Pancreas (tissue), 10 donors: ENCODE data around the gene CAMK2G. TPM values are rescaled to one million over a fixed set of nuclear protein-coding genes. Genes with fewer than 3 reads are reported as not detected.
A peak's percentile ranks its signal among the peaks of the same experiment; 100 is the strongest.

ENCODE experiments used
- ATAC-seq, 4 donors: fragments of 200-7000 bp; cut with Tn5 transposase; one replicate each; pipeline versions ENCODE4 v1.8.0 to v1.9.1; 2020; ENCODE audit warnings: mild to moderate bottlenecking in 4 of 4, moderate library complexity in 4 of 4
- DNase-seq, 6 donors: peaks; one replicate each; pipeline ENCODE4 v3.0.0-alpha.2; 2020
- FAIRE-seq: peaks from 2 replicates; lab custom pipeline; 2012; peaks lifted over from hg19 to GRCh38; lab: Jason Lieb, UNC
- H3K27ac ChIP-seq, 4 donors: fragments of 200-600 bp; sonication (generic); 1 replicate in 3 of 4; 2 replicates in 1 of 4; pipeline versions ENCODE4 v1.5.0 to v1.8.0; 2020
- H3K27me3 ChIP-seq, 4 donors: fragments of 200-600 bp; one replicate each; pipeline ENCODE4 v1.8.0; 2021
- H3K36me3 ChIP-seq, 3 donors: fragments of 200-600 bp; sonication (generic) in 1 of 3; one replicate each; pipeline versions ENCODE4 v1.5.0 to v1.8.0; 2020 to 2021
- H3K4me1 ChIP-seq, 3 donors: fragments of 200-600 bp; one replicate each; pipeline ENCODE4 v1.8.0; 2021
- H3K4me3 ChIP-seq, 4 donors: fragments of 200-600 bp; sonication (generic) in 2 of 4; one replicate each; pipeline versions ENCODE4 v1.5.0 to v1.8.0; 2020 to 2021
- H3K9me3 ChIP-seq, 4 donors: fragments of 200-600 bp; one replicate each; pipeline ENCODE4 v1.8.0; 2021
- WGBS, 2 donors: extraction: QIAGEN DNeasy Blood & Tissue Kit; methylation state at CpG; one replicate each; pipeline ENCODE4 v1.1.7; 2013; 5-methylcytosine and 5-hydroxymethylcytosine counted together
- intact Hi-C, 3 donors: fragments of 100-400 bp; cut with DNase I; formaldehyde crosslinking; loops; one replicate each; pipeline versions ENCODE4 v1.11.1 to v1.14.2; 2022
- polyA plus RNA-seq, 2 donors: library from polyadenylated mRNA; stranded (reverse); fragments of 200-250 nt; gene quantifications; one replicate each; pipeline ENCODE4 v1.2.3, GENCODE V29; 2013
- total RNA-seq, 6 donors: library from RNA; stranded (reverse); fragmentation: NEBNext Ultra II Directional in 4 of 6; extraction: Animal tissue kit (Norgen Biotek cat#: 25700) in 4 of 6; gene quantifications; one replicate each; pipeline versions ENCODE4 v1.2.1 to v1.2.4, GENCODE V29; 2021 to 2023
- TF ChIP-seq, protein P1 (sequence below), 4 donors: fragments of 200-600 bp; sonication (generic) in 3 of 4; IDR thresholded peaks; one replicate each; pipeline versions ENCODE4 v1.5.0 to v1.8.0; 2021; ENCODE audit warnings: antibody characterized with exemption in 4 of 4
- donor health status: healthy with polysubstance abuse.
- donor health status: DM: no; HTN: no; CAD: no; lungs with moderate emphysema.
- donor health status: DM: no; HTN: no; CAD: no.
- donor health status: control.
- donor health status: control.
- donor health status: Bipolar disorder and iron deficiency.
- donor health status: DM: yes; HTN: yes; CAD: no.
- donor health status: DM: no; HTN: no; CAD: no.
- donor health status: DM: no; HTN: no; CAD: no.
- donor health status: DM: yes; HTN: yes; CAD: no.

Gene CAMK2G
- total and polyA plus RNA-seq, 8 donors = 5.3 to 18.4 (median 8.3) TPM

DNA sequence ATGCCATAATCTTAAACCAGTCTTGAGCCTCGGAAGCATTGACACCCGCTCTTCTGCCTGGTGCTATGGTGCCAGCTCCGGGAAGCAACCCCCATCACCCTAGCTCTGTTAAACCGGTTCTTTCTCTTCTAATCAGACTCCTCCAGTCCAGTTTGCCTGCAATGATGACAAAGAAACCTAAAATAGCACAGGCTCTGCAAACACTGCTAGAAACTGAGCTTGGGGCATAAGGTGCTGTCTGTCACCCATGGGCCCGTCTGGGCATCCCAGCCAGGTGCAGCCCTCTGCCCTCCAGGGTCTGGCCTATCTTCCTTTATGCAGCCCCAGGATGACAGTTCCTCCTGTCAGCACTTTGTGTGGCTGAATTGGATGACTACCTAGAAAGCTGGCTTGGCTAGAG lies 14.2 kb upstream of the CAMK2G start:
- WGBS, 2 donors = 14 to 20% methylated on average over 5 of the region's 5 CpGs
- no peaks in the 10 kb centered on the region for H3K36me3 ChIP-seq
- H3K27ac ChIP-seq = peak overlapping the region in 2 of 4 donors; percentile 65
- peaks cover 20 to 31% (median 29%) of the 10 kb centered on the region in 3 donors for H3K4me1 ChIP-seq
- H3K4me3 ChIP-seq = no peak overlapping the region
- TF ChIP-seq, protein P1, sequence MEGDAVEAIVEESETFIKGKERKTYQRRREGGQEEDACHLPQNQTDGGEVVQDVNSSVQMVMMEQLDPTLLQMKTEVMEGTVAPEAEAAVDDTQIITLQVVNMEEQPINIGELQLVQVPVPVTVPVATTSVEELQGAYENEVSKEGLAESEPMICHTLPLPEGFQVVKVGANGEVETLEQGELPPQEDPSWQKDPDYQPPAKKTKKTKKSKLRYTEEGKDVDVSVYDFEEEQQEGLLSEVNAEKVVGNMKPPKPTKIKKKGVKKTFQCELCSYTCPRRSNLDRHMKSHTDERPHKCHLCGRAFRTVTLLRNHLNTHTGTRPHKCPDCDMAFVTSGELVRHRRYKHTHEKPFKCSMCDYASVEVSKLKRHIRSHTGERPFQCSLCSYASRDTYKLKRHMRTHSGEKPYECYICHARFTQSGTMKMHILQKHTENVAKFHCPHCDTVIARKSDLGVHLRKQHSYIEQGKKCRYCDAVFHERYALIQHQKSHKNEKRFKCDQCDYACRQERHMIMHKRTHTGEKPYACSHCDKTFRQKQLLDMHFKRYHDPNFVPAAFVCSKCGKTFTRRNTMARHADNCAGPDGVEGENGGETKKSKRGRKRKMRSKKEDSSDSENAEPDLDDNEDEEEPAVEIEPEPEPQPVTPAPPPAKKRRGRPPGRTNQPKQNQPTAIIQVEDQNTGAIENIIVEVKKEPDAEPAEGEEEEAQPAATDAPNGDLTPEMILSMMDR (IDR thresholded peaks at IDR 0.05) = no peak
- FAIRE-seq = no peak
- peak; percentile 64 to 71 (median 66) for ATAC-seq
- peak in 1 of 6 donors; percentile 25 for DNase-seq
- no peaks in the 10 kb centered on the region for H3K9me3 ChIP-seq
- no peaks in the 10 kb centered on the region for H3K27me3 ChIP-seq
- intact Hi-C loops = loop anchor here in 1 of 3 donors (10.0 kb wide), 2 partner anchors 56 to 186 kb away; no protein-coding TSS in a partner anchor

DNA sequence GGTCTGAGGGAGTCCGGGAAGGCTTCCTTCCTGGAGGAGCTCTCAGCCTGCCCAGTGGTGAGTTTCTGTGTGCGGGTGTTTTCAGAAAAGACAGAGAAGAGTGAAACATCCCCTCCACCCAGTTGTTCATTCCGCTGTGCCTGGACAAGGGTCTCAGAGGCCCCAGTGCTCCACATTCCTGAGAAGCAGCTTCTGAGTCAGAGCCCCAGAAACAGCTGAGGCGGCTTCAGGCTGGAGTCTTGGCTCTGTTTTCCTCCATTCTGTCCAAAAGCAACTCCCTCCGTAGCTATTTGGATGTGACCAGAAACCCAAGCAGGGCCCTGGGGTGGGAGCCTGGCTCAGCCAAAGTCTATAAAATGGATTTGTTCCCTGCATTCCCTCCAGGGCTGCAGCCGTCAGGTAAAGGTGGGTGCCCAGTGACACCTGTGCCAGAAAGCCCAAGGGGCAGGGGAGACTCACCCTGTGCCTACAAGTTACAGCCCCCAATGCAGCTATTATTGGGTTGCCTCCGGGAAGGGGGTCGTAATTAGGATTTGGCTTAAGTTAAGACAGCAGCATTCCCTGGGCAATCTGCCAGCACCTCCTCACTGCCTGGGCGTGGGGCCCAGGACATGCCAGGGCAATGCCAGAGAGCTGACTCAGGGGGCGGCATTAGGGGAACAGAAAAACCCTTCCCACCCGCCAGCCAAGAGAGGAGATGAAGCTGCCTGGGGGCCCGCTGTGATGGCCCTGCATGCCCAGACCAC lies 13.1 kb upstream of the CAMK2G start:
- intact Hi-C loops = loop anchor here in 1 of 3 donors (10.0 kb wide), 2 partner anchors 57 to 187 kb away; no protein-coding TSS in a partner anchor
- Histone ChIP-seq H3K27ac (peak overlapping the region; percentile 43 to 65 (median 54)), H3K27me3 (no peaks in the 10 kb centered on the region), H3K4me3 (no peak overlapping the region), H3K4me1 (peaks cover 20 to 31% (median 29%) of the 10 kb centered on the region in 3 donors), H3K9me3 (no peaks in the 10 kb centered on the region), H3K36me3 (no peaks in the 10 kb centered on the region)
- ATAC-seq = peak; percentile 61 to 73 (median 66)
- TF ChIP-seq, protein P1 (IDR thresholded peaks at IDR 0.05) = no peak
- FAIRE-seq = no peak
- WGBS, 2 donors = 35 to 44% methylated on average over 12 of the region's 12 CpGs
- peak; percentile 56 to 87 (median 80) for DNase-seq

- peaks cover 20 to 31% (median 29%) of the 10 kb centered on the region in 3 donors for H3K4me1 ChIP-seq
- H3K27ac ChIP-seq = peak overlapping the region; percentile 43 to 65 (median 54)
- H3K4me3 ChIP-seq = no peak overlapping the region
- intact Hi-C loops = loop anchor here in 1 of 3 donors (10.0 kb wide), 2 partner anchors 58 to 188 kb away; no protein-coding TSS in a partner anchor
- WGBS, 2 donors = 12 to 19% methylated on average over 4 of the region's 4 CpGs
- no peaks in the 10 kb centered on the region for H3K27me3 ChIP-seq
- TF ChIP-seq, protein P1 (IDR thresholded peaks at IDR 0.05) = no peak
- no peak for DNase-seq
- peak in 1 of 4 donors; percentile 13 for ATAC-seq
- no peaks in the 10 kb centered on the region for H3K9me3 ChIP-seq
- H3K36me3 ChIP-seq = no peaks in the 10 kb centered on the region
- no peak for FAIRE-seq
Observed at GRCh38 chr10:73886661-73887293, 12.4 kb upstream of the CAMK2G start.

DNA sequence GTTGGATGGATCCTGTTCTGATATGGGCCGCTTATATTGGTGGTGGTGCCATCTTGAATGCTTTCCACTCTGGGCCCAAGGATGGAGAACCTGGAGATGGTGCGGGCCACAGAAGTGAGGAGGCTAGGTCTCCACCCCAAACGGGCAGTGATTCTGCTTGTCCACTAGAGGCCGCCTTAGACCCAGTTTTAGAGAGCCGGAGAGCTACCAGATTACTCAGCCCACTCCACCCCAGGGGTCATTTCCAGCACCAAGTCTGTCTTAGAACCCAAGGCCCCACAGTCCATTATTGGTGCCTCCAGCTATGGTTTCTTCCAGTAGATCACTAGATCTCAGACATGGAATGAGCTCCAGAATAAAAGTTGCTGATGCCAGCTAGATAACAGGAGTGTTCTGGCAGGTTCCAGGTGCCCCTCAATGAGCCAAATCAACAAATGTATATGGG lies 11.8 kb upstream of the CAMK2G start:
- 1 to 5% methylated on average over 5 of the region's 5 CpGs for WGBS, 2 donors
- FAIRE-seq (no peak), DNase-seq (peak in 5 of 6 donors; percentile 59 to 77 (median 65)), ATAC-seq (peak; percentile 76 to 88 (median 86))
- TF ChIP-seq, protein P1 (IDR thresholded peaks at IDR 0.05) = peak; percentile 46 to 88 (median 73)
- intact Hi-C loops = loop anchor here in 1 of 3 donors (10.0 kb wide), 2 partner anchors 59 to 189 kb away; no protein-coding TSS in a partner anchor
- Histone ChIP-seq H3K9me3 (no peaks in the 10 kb centered on the region), H3K36me3 (no peaks in the 10 kb centered on the region), H3K27ac (peak overlapping the region in 2 of 4 donors; percentile 65), H3K27me3 (no peaks in the 10 kb centered on the region), H3K4me3 (no peak overlapping the region), H3K4me1 (peaks cover 20 to 31% (median 29%) of the 10 kb centered on the region in 3 donors)
